ENCODE measurements around the gene OR4L1. TPM values are rescaled to one million over a fixed set of nuclear protein-coding genes. Genes with fewer than 3 reads are reported as not detected.
"Not testable (repeated sequence)": the region's sequence is repeated elsewhere in the genome, so short reads cannot be mapped to it uniquely, and the experiment has no call there.

OR4L1 gene
- total RNA-seq, 1 experiment from 2014 or later: not detected

GRCh38 chr14:20048202-20048601 is 11.6 kb upstream of the OR4L1 start:
- Histone ChIP-seq H3K4me2 (no peak overlapping the region), H3K27me3 (ENCODE audit: insufficient read depth, low read depth) (no peaks in the 10 kb centered on the region), H3K27ac (no peak overlapping the region), H3F3A (ENCODE audit: insufficient read depth, low read depth) (no peaks in the 10 kb centered on the region), H3K9me2 (ENCODE audit: insufficient read depth) (no peaks in the 10 kb centered on the region), H4K20me1 (ENCODE audit: insufficient read depth) (no peaks in the 10 kb centered on the region), H2AFZ (no peak overlapping the region), H3K4me1 (replicated peaks; ENCODE audit: insufficient read depth) (no peaks in the 10 kb centered on the region), H3K4me3 (no peak overlapping the region), H3K36me3 (ENCODE audit: low read depth) (no peaks in the 10 kb centered on the region), H3K79me2 (ENCODE audit: low read depth) (no peaks in the 10 kb centered on the region), H3K9me3 (ENCODE audit: insufficient read depth, low read depth) (no peaks in the 10 kb centered on the region)
- no TSS peak for BruUV-seq (replicated peaks)
- no peak for DNase-seq
- POLR2A ChIA-PET (ENCODE audit: unreplicated experiment): no interaction called here
- intact Hi-C loops (cut with micrococcal nuclease; ENCODE audit: unreplicated experiment): no loop called here
- CTCF ChIA-PET: no interaction called here
- TF ChIP-seq EZH2 (IDR thresholded peaks at IDR 0.05; ENCODE audit: low read depth): no peak
- no peak for TF ChIP-seq CTCF (conservative IDR thresholded peaks at IDR 0.05)

- H2AFZ ChIP-seq: no peak overlapping the region
- BruUV-seq (replicated peaks): no TSS peak
These were observed 32.2 kb downstream of the OR4L1 start for GRCh38 chr14:20092050-20092449.

GRCh38 chr14:20093442-20093841 is 33.6 kb downstream of the OR4L1 start:
- Histone ChIP-seq H3K36me3 (ENCODE audit: low read depth) (no peaks in the 10 kb centered on the region), H3K4me3 (no peak overlapping the region), H3K79me2 (ENCODE audit: low read depth) (no peaks in the 10 kb centered on the region), H3K9me2 (ENCODE audit: insufficient read depth) (no peaks in the 10 kb centered on the region; the same call in 1 of the 2 replicates), H4K20me1 (ENCODE audit: insufficient read depth) (no peaks in the 10 kb centered on the region), H3K9me3 (ENCODE audit: insufficient read depth, low read depth) (no peaks in the 10 kb centered on the region), H3K4me2 (no peak overlapping the region), H3K27ac (no peak overlapping the region), H3F3A (ENCODE audit: insufficient read depth, low read depth) (no peaks in the 10 kb centered on the region), H3K27me3 (ENCODE audit: insufficient read depth, low read depth) (no peaks in the 10 kb centered on the region), H2AFZ (no peak overlapping the region), H3K4me1 (replicated peaks; ENCODE audit: insufficient read depth) (no peaks in the 10 kb centered on the region)
- POLR2A ChIA-PET (ENCODE audit: unreplicated experiment): no interaction called here
- CTCF ChIA-PET: no interaction called here
- no peak for DNase-seq
- no peak for TF ChIP-seq EZH2 (IDR thresholded peaks at IDR 0.05; ENCODE audit: low read depth)
- no peak for TF ChIP-seq CTCF (conservative IDR thresholded peaks at IDR 0.05)
- BruUV-seq (replicated peaks): no TSS peak
- intact Hi-C loops (cut with micrococcal nuclease; ENCODE audit: unreplicated experiment): no loop called here

More at GRCh38 chr14:20092050-20092449, 32.2 kb downstream of the OR4L1 start:
- no peaks in the 10 kb centered on the region for H3K4me1 ChIP-seq (replicated peaks; ENCODE audit: insufficient read depth)
- H3K4me3 ChIP-seq: no peak overlapping the region
- no peaks in the 10 kb centered on the region for H3K9me3 ChIP-seq (ENCODE audit: insufficient read depth, low read depth)
- no peak overlapping the region for H3K27ac ChIP-seq
- no peaks in the 10 kb centered on the region for H3K27me3 ChIP-seq (ENCODE audit: insufficient read depth, low read depth)
- ChIA-PET CTCF (no interaction called here), POLR2A (ENCODE audit: unreplicated experiment) (no interaction called here)
- TF ChIP-seq CTCF (conservative IDR thresholded peaks at IDR 0.05) (no peak), EZH2 (IDR thresholded peaks at IDR 0.05; ENCODE audit: low read depth) (no peak)
- no peaks in the 10 kb centered on the region for H3F3A ChIP-seq (ENCODE audit: insufficient read depth, low read depth)
- intact Hi-C loops (cut with micrococcal nuclease; ENCODE audit: unreplicated experiment): no loop called here
- no peak for DNase-seq
- H3K9me2 ChIP-seq (ENCODE audit: insufficient read depth): no peaks in the 10 kb centered on the region; the same call in 1 of the 2 replicates
- H3K36me3 ChIP-seq (ENCODE audit: low read depth): no peaks in the 10 kb centered on the region
- no peaks in the 10 kb centered on the region for H3K79me2 ChIP-seq (ENCODE audit: low read depth)
- no peak overlapping the region for H3K4me2 ChIP-seq
- H4K20me1 ChIP-seq (ENCODE audit: insufficient read depth): no peaks in the 10 kb centered on the region

- POLR2A ChIA-PET (ENCODE audit: unreplicated experiment); H2AFZ ChIP-seq; CTCF ChIA-PET; H3K4me3 ChIP-seq; H3K36me3 ChIP-seq (ENCODE audit: low read depth); DNase-seq; H3K9me2 ChIP-seq (ENCODE audit: insufficient read depth); H3F3A ChIP-seq (ENCODE audit: insufficient read depth, low read depth); H3K4me1 ChIP-seq (replicated peaks; ENCODE audit: insufficient read depth); H3K9me3 ChIP-seq (ENCODE audit: insufficient read depth, low read depth); H3K27me3 ChIP-seq (ENCODE audit: insufficient read depth, low read depth); H4K20me1 ChIP-seq (ENCODE audit: insufficient read depth); BruUV-seq (replicated peaks); H3K79me2 ChIP-seq (ENCODE audit: low read depth); H3K27ac ChIP-seq; H3K4me2 ChIP-seq; intact Hi-C loops (cut with micrococcal nuclease; ENCODE audit: unreplicated experiment): not testable (repeated sequence)
These were observed 39.3 kb downstream of the OR4L1 start for GRCh38 chr14:20098926-20099770.

Data from PC-9 (cell line).